ENCODE measurements around the gene TRAF3IP1.
"Not testable (repeated sequence)": the region's sequence is repeated elsewhere in the genome, so short reads cannot be mapped to it uniquely, and the experiment has no call there.

TRAF3IP1 gene

DNA sequence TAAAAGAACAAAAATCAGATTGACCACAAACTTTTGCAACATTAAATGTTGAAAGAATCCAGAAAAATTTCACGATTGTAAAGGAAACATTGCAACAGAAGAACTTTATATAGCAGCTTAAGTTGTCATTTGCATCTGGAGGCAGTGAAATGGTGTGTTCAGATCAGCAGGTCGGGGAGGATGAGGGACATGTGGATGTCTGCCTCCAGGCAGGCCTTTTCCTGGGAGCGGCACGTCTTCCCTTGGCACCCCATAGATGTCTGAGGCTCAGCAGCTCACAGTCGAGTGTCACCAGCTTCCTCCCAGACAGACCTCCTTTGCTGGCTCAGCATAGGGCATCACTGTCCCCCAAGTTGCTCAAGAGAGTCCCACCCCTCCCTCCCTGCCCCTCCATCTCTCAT, 62.1 kb downstream of the TRAF3IP1 start:
- no peak for DNase-seq

GRCh38 chr2:238383135-238383534, 62.8 kb downstream of the TRAF3IP1 start:
- DNase-seq, result no peak

DNA sequence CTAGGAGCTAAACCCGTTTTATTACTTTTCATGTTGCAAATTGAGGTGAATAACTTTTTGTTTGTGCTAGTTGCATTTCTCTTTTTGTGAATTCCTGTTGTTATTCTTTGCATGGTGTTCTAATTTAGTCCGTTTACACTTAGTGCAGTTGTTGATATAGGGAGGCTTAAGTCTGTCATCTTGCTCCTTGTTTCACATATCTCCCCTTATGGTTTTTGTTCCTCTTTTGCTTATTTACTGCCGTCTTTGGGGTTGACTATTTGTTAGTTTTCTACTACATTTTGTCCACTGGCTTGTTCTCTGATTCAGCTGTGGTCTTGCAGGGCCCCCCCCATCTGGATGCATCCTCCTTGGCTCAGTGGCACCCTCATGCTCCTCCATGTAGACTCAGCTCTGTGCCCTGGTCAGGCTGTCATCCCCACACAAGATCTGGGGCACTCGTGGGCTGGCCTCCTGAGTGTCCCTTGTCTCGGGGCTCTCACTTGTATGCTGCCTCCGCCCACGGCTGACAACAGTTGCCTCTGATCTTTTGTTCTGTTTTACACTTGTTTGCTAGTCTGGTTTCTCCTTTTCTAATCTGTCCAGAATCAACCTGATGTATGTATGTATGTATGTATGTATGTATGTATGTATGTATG, 63.5 kb downstream of the TRAF3IP1 start:
- DNase-seq, result no peak

GRCh38 chr2:238387332-238387731, 67.0 kb downstream of the TRAF3IP1 start:
- DNase-seq, result no peak

DNA sequence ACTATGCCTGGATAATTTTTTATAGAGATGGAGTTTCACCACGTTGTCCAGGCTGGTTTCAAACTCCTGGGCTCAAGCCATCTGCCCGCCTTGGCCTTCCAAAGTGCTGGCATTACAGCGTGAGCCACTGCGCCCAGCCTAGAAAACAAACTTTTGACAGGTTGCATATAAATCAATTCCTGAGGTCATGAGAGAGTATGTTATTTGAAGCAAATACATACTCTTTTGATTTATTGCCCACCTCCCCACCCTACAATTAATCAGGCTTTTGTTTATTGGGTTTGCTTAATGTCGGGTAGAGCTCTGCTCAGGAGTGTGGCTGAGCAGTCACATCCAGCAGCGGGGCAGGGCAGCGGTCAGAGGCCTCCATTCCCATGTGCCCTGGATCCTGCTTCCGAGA, 68.5 kb downstream of the TRAF3IP1 start:
- DNase-seq, result no peak

DNA sequence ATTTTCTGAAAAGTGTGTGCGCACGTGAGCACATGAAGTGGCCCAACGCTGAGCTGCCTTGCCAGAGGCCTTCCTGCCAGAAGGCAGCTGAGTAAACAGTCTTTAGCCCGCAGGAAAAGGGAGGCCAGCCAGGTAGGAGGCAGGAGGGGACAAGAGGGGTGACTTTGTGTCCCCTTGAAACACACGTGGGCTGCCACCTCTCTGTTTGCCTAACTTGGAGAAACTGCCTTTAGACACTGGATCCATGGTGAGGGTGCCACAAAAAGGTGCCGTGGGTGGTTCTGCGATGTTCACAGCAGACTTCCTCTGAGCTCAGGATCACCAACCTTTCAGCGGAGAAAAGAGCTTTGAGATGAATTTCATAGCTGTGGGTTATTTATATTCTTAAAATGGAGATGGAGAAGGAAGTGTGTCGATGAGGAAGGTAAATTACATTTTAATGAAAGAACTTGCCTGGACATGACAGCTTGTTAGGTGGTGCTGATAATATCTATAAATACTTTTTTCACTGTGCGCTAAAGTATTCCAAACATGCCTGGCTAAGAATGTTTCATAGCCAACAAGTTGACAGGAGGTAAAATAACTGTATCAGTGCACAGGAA, 69.8 kb downstream of the TRAF3IP1 start:
- no peak for DNase-seq

DNA sequence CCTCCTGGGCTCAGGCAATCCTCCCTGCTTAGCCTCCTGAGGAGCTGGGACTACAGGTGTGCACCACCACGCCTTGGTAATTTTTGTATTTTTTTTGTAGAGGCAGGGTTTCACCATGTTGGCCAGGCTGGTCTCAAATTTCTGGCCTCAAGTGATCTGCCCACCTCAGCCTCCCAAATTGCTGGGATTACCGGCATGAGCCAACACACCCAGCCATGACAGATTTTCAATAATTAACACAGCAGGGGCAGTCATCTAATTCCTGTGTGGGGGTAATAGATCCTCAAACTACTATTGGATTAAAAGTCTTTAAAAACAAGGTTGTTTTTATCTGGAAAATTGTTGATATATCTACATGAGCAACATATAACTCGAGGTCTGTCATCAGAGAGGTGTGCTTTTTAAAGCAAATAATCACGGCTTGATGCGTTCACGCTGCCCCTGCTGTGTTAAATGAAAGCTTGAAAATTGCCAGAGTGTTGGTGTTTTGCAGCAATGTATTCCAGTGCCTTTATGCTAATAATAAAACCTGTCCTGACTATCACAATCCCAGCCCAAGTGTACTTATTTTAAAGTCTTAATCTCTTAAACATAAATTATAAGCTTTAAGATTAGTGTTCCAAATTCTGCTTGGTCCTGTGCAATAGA, 70.8 kb downstream of the TRAF3IP1 start:
- no peak for DNase-seq

DNA sequence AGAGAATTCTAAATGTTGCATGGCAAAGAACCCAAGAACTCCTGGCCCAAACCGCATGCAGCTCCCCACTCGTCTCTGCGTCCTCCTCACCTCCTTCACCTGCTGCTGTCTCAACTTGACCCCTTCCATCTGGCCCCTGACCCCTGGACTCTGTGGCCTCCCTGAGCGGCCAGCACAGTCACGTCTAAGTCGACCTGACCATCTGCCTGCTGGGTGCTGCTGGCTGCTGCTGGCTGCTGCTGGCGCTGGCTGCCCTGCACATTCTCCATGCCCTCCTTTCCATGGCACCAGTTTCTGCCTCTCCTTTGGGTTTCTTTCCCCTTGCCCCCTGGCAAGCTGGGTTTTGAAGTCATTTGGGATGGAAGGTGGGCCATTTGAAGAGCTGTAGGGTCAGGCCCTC, 76.3 kb downstream of the TRAF3IP1 start:
- no peak for DNase-seq

- DNase-seq, result no peak
These were observed 77.0 kb downstream of the TRAF3IP1 start for GRCh38 chr2:238397356-238397755.

GRCh38 chr2:238398577-238398976, 78.3 kb downstream of the TRAF3IP1 start:
- no peak for DNase-seq

DNA sequence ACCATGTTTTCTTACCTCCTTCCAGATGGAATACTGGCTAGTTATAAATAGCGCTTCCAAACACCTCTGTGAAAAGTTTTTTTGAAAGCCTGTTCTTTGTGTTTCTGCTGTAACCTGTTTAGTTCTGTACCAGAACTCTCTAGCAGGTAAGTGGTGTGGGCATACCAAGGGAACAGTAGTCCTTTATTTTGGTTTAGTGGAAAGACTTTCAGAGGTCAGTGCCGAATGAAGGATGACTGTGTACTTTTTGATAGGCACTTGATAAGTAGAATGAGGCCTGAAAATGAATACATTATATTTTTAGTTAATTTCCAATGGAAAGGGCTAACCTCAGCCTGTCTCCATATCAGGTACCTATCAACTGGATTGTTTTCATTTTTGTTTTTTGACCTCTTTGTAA, 78.8 kb downstream of the TRAF3IP1 start:
- no peak for DNase-seq

DNA sequence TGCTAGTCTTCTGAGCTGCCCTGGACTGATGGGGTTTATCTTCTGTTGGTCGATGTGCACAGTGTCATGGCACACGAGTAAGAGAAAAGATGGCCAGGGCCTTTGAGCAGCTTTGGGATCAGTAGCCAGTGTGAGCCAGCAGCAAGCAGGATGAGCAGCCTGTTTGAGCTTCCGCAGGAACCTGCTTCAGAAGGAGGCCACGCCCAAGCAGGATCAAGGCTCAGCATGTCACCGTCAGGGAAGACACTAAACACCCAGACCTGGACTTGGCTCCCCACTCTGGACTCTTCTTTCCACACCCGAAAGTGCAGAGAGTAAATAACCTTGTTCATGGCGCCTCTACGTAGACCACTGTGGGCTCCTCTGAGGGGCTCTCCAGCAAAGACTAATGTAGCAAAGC, 81.2 kb downstream of the TRAF3IP1 start:
- DNase-seq, result no peak

DNA sequence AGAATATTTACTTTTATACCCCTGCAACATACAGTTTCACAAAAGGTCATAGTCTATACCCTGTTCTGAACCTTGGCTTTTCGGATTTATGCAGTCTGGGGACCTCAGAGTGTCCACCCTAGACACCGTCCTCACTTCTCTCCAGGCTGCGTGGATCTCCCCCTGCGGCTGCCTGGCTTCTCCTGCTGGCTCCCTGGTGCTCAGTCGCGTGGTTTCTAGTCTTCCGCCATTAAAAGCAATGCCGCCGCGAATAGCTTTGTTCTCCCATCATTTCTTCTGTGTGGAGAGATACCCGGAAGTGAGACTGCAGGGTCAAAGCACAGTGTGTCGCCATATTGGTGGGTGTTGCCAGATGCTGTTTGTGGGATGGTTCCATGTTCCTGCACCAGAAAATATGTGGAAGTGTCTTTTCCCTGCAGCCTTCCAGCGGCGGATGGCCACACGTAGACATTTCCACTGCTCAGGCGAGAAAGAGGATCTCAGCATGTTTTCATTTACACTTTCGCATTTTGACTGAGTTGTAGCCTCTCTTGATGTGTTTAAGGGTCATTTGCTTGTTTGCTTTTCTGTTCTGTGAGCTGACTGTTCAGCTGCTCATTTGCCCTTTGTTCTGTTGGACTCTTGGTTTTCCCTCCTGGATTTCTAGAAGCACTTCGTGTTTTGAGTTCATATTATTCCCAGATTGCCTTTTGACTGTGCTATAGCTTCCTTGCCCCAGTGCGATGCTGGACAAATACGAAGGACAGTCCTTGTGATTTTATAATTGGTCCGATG, 83.5 kb downstream of the TRAF3IP1 start:
- DNase-seq, result no peak

DNA sequence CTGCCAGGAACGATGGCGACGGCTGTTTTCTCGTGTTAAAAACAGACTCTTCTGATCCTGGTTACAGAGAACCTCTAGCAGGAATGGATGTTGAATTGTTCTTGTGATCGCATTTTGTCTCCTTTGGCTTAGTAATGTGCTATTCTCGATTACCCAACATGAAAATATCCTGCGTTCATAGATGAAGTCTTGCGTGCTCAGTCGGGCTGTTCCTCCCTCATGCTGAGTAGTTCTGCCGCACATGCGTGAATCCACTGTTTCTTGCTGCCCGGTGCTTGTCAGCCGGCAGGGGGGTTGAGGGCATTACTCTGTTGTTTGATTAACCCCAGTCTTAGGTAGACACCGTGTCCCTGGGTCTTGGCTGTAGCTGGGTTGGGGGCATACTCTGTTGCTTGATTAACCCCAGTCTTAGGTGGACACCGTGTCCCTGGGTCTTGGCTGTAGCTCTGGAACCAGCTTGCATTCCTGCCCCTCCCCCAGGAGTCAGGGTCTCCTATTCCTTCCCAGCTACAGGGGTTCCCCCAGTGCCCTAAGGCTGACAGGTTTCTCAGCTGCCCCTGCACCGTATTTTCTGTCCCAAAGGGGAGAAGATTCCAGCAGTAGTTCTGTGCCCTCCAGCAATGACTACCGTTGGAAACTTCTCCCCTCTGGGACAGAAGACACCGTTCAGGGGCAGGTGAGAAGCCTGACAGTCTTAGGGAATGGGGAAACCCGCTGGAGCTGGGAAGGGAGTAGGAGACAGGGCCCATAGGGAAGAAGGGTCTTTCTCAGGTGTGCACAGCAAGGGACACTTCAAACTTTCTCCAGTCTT, 84.3 kb downstream of the TRAF3IP1 start:
- no peak for DNase-seq

- not testable (repeated sequence) for DNase-seq
These were observed 84.9 kb downstream of the TRAF3IP1 start for GRCh38 chr2:238405217-238405555.

DNA sequence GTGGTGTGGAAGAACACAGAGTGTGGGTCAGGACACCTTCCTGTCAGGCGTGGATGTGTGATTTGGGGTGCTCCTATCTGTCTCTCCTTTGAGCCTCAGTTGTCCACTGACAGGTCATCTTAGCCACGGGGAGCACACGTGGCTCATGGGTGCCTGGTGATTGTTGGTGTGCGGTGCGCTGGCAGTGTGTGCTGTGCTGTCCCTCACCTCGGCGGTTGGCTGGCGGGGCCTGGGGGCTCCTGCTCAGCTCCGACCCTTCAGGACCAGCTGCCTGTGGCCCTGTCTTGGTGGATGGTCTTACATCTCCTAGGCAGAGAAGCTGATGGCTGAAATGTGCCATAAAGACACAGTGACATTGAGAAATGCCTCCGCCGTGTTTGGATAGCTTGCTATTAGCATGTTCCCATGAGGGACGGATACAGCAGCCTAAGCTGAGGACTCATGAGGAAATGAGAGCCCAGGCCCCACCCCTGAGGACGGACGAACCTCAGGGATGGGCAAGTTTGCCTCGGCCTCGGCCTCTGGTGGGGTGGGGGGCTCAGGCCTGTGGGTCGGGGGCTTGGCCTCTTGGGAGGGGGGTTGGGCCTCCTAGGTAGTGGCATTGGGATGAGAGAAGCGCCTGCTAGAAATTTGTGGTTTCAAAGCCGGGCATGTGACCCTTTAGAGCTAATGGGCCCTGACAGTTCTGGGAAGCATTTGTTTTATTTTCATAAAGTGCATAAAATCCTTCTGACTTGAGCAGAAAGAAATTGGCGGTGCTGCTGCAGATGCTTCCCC, 86.1 kb downstream of the TRAF3IP1 start:
- no peak for DNase-seq

DNA sequence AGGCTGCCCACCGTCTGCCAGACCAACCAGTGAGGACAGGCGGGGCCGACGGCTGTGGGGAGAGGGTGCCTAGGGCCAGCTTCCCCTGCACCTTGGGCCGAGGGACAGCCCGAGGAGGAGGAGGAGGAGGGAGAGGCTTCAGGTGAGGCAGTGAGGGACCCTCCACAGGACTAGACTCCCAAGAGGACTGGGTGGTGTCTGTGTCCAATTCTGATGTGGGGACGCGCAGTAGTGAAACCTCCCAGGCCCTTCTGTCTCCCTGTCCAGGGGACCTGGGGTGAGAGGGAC, 86.6 kb downstream of the TRAF3IP1 start:
- no peak for DNase-seq

DNA sequence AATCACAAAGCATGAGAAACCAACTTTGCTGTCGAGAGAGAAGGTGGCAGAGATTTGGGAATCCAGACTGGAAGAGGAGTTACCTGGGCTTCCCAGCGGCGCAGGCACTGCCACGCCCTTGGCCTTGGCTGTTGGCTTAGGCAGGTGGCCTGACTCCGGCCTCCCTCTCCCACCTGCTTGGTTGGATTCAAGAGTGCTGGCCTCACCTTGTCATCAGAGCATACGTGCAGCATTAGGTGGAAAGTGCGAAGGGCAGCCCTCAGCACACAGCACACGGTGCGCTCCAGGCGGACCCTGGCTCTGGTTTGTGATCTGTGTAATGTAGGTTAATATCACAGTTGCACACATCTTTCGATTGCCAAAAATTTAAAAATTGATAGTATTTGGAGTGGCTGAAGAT, 87.2 kb downstream of the TRAF3IP1 start:
- DNase-seq, result no peak

- no peak for DNase-seq
These were observed 88.5 kb downstream of the TRAF3IP1 start for GRCh38 chr2:238408615-238409340.

- no peak for DNase-seq
These were observed 89.3 kb downstream of the TRAF3IP1 start for GRCh38 chr2:238409341-238410199.
